ENCODE results near the gene CHRNA4.

The CHRNA4 gene

DNA sequence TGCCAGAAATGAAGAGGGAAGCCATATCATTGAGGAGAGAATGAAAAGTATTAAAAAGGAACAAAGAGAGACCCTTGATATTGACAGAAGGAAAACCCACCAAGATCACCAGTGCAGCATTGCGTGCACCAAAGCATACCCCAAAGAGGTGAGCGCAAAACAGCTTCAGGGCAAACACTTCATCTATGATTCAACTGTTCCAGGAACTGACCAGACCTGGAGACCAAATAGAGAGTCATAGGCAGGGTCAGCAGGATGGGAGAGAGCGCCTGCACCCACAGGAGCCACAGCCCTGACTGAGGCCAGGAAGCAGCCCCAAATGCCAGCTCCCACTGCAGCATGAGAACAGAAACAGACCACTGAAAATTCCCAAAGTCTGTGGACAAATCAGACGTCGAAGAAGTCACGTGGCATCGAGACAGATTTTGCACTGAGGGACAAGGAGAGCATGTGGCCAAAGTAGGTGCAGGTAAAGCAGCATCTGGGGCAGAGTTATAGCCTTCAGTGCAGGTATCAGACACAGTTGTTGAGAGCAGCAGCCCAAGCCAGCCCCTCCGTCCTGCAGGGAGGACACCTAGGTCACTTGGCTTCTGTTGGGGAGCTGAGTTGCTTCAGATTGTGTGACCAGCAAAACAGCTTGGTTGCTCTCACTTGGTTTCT lies 29.3 kb downstream of the CHRNA4 start:
- no peak for DNase-seq

DNA sequence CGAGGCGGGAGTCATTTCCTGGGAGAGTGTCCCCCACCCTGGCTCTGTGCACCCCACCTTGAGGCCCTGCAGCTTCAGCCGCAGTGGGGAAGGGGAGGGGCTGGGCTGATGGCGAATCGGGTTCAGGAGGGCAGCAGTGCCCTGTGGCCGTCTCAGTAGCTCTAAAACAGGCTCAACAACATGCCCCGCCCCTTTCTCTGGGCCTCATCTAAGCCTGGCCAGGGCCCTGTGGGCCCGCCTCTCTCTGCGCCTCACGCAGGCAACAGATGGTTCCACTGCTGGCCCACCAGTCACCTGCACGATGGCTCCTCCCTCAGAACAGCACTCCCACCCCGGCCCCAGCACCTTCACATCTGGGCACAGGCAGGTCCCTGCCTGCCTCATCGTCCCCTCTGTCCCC lies 30.2 kb downstream of the CHRNA4 start:
- DNase-seq: no peak

DNA sequence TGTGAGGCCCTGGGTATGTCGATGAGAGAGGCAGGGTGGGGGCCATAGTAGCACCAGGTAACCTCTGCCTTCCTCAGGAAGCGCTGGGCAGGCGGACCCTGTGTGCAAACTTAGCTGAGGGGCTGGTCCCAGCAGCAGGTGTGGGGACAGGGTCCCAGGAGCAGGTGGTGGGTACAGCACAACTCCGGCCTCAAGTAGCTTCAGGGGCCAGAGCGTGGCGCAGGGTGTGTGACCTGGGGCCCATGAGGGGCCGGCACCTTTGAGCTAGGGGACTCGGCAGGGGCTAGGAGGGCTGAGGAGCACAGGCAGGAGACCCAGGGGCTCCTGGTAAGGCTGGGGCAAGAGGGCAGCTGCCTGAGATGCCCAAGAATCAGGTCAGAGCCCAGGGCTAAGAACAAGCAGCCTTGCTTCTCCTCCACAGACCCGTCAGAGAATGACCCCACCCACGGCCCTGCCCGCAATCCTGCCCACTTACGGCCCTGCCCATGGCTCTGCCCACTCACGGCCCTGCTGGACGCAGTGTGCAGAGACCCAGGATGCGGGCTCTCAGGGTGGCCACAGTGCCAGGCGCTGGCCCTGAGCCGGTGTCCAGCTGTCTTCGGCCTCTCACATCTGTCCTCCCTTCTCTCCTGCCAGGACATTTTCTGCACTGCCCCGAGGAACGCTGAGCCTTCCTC lies 30.9 kb downstream of the CHRNA4 start:
- DNase-seq: no peak

DNA sequence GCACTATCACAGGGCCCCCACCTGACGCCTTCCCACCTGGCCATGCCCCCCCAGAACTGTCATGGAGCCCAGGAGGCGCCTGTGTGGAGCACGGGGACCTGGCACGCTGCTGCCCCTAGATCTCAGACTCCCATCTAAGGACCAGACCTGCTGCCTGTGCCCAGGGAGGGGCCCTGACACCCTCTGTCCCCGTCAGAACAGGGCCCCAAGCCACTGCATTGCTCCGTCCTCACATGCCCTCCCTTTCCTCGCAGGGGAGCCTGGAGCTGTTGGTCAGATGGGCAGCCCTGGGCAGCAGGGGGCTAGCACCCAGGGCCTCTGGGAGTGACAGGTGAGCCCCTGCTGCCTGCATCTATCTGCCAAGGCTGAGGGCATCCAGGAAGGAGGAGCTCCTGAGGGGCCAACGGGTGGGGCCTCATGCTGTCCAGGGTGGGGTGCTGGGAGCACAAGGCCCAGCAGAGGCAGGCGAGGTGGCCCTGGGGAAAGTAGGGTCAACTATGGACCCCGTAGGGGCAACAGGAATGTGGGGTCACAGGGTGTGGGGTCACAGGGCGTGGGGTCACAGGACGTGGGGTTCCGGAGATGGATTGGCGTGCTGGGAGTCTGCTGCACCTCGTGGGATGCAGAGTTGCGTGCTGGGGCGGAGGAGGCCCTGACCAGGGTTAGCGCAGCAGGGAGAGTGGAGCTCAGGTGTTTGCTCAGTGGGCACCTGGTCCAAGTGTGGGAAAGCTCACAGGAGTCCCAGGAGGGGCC lies 31.6 kb downstream of the CHRNA4 start:
- DNase-seq: no peak

DNA sequence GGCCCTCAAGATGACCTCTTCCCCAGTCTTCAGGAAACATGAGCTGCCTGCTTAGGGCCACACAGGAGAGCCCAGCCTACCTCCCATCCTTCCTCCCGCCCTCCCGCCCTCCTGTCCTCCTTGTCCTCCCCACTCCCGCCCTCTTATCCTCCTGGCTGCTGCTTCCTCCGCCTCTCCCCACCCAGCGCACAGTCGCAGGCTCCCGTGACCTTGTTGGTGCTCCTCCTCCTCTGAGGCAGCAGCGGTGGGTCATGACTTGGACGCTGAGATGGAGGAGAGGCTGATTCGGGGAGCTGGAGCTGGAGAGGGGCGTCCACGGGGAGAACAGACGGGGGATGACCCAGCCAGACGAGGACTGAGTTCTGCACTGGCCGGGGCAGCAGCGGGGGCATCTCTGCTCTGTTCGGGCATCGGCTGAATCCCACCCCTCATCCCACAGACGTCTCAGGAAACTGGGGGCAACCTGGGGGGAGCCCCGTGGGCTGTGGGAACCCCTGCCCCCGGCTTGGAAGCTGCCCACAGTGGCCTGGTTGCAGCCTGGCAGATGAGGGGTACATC lies 32.4 kb downstream of the CHRNA4 start:
- DNase-seq: no peak

DNA sequence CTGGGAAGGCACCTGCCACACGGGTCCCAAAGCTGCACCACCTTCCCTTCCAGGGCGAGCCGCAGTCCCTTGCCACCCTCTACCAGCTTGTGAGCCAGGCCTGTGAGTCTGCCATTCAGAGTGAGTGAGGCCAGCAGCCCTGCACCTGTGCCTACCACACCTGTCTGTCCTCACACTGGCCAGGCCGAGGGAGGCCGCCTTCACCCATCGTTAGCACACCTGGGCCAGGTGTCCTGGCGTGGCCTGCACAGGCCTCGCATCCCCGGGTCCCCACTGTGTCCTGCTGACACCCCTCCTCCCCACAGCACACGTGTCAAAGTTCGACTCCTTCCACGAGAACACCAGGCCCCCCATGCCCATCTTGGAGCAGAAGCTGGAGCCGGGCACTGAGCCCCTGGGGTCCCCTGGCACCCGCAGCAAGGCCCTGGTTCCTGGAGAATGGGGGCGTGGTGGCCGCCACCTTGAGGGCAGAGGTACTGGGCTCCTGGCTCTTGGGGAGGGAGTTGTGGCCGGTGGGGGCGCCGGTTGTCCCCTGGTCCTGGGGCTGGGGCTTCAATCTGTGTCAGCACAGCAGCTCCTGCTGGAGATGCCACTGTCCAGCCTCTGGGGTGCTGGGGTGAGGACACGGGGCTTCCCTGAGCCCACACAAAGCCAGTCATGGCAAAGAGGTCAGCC lies 33.0 kb downstream of the CHRNA4 start:
- DNase-seq: no peak

DNA sequence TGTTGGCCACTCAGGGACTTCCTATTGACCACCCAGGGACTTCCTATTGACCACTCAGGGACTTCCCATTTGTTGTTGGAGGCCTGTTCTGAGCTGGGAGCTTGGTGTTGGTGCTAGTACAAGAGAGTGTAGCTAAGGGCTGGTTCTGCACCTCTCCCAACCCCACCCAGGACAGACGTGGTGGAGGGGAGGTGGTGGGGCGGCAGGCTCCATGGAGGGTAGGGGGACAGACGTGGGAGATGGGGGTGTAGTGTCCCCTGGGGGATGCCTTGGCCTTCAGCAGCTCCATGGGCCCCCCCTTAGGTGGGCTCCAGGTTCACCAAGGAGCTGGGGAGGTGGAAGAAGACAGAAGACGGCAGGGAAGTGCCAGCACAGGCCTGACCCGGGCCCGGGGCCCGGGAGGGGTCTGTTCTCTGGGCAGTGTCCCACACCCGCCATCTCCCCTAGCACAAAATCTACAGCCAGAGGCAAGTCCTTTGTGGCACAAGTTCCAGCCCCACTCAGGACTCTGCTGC lies 33.9 kb downstream of the CHRNA4 start:
- DNase-seq: no peak

DNA sequence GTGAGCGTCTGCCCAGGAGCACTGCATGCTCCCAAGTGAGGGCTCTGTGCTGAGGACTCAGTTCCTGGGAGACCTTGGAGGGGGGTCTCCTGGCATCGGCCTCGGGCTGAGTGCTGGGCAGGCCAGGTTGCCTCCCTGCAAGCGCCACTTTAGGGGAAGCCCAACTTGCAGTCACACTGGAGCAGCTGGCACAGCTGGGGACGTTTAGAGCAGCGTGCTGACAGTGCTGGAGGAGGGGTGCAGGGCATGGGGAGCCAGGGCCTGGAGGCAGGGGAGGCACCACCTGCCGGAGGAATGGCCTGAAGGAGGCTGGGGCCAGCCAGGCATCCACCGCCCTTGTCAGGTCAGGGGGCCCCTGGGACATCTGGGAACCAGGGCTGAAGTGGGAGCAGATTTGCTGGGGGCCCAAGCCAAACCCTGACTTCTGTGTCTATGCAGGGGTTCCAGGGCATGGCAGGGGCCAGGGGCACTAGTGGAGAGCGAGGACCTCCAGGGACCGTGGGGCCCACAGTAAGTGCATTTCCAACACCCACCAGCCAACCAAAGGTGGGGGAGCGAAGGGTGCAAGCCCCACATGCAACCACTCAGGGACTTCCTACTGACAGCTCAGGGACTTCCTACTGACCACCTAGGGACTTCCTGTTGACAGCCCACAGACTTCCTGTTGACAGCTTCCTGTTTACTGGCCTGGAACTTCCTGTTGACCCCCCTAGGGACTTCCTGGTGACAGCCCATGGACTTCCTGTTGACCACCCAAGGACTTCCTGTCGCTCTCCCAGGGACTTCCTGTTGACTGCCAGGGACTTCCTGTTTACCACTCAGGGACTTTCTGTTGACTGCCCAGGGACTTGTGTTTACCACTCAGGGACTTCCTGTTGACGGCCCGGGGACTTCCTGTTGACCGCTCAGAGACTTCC lies 34.6 kb downstream of the CHRNA4 start:
- DNase-seq: no peak

DNA sequence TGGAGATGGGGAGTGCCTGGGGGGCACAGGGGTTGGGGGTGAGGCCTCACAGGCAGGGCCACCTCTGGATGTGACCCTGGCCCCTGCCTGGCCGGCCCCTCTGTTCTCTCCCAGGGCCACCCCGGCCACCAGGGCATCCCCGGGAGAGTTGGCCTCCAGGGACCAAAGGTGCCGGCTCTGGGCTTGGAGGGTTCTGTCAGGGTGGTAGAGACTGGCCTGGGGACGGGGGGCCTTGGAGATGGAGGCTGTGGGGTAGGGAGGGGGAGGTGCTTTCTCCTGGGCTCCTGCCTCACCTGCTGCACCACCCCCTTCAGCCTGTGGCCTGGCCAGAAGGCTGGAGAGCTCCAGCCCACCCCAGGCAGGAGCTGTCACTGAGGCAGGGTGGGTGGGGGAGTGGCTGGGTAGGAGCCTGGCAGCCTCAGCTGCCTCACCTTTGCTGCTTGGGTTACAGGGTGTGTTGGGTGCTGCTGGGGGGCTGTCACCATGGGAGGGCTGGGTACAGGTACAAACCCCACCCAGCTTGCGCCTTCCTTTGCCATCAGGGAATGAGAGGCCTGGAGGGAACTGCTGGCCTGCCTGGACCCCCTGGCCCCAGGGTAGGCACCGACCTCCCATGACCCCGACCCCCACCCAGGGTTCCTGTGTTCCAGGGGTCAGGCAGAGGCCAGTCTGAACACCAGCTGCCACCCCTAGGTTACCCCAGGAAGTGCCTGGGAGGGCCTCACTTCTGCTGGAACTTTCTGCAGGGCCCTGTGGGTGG lies 35.4 kb downstream of the CHRNA4 start:
- DNase-seq: no peak

DNA sequence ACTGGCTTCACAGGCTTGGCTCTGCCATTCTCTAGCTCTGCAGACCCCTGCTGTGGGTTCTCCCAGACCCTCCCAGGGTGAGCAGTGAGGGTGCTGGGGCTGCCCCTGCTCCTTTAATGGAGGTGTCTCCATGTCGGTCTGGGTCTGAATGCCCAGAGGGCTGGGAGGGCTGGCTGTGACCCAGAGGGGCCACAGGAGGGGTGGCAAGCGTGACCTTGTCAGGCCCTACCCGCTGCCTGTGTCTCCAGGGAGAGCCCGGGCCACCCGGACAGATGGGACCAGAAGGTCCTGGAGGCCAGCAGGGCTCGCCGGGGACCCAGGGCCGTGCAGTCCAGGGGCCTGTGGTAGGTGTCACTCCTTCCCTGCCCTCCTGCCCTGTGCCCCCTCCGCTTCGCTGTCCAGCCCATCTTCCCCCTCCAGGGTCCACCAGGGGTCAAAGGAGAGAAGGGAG lies 36.1 kb downstream of the CHRNA4 start:
- DNase-seq: no peak

DNA sequence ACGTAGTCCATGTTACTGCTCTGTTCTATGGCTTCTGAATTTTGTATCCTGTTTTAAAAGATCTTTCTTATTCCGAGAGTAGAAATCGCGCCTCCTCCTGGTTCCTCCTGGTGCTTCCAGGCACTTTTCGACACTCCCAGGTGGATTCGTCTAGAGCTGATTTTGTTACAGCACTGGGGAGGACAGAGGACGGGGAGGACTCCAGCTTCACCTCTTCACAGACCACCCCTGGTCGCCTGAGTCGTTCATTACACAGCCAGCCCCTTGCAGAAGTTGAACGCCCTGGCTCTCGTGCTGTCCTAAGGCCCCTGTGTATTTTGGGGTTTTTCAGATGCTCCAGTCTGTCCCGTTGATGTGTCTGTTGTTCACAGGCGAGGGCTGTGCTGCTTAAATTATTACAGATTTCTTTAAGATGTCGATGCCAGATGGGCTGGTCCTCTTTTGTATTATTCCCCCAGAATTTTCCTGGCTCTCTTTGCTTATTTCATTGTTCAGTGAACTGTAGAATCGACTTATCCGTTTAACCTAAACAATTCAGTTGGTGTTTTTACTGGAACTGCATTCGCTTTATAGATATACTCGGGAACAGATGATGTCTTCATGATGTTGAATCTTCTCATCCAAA lies 37.7 kb downstream of the CHRNA4 start:
- DNase-seq: no peak

DNA sequence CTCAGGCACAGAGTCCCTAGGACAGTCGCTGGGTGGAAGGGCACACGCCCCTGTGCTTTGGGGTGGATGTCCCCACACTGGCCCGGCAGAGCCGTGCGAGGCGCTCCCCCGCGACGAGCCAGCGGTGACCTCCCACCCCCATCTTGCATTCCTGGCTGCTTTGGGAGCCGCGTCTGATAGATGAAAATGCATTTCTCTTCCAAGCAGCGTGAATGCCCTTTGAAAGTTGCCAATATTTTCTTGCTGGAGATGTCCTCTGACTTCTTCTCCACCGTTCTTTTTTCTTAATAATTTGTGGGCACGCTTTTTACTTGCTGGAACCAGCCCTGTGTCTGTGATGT lies 38.2 kb downstream of the CHRNA4 start:
- no peak for DNase-seq

DNA sequence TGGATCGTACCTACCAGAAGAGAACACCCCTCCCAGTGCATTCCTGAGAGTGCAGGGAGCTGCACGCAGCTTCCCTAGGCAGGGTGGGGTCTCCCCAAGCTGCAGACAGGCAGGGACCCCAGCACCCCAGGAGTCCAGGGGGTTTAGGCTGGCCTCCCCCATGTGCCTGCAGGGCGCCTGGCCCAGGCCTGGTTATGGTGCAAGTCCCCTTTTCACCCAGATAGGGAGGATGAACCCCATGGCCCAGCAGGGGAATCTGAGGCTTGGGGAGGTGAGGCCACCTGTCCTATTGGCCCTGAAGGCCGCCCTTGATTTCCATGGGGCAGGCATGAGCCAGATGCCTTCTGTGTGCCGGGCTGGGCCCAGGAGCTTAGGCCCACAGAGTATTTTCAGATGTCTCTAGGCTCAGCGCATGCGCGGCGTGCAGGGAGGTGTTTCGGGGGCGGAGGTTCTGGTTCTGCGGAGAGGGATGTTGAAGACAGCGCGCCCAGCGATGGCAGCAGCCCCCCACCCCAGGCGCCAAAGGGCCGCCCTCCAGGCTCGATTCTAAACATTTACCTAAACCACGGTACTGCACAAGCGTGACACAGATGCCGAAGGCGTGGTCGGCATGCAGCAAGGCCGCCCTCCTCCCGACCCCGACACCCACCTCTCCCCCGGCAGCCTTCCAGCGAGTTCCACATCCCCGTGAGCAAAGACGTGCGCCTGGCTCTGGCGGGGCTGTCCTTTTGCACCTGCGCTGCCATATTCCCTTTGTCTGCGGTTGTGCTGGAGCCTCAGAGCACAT lies 38.8 kb downstream of the CHRNA4 start:
- no peak for DNase-seq

DNA sequence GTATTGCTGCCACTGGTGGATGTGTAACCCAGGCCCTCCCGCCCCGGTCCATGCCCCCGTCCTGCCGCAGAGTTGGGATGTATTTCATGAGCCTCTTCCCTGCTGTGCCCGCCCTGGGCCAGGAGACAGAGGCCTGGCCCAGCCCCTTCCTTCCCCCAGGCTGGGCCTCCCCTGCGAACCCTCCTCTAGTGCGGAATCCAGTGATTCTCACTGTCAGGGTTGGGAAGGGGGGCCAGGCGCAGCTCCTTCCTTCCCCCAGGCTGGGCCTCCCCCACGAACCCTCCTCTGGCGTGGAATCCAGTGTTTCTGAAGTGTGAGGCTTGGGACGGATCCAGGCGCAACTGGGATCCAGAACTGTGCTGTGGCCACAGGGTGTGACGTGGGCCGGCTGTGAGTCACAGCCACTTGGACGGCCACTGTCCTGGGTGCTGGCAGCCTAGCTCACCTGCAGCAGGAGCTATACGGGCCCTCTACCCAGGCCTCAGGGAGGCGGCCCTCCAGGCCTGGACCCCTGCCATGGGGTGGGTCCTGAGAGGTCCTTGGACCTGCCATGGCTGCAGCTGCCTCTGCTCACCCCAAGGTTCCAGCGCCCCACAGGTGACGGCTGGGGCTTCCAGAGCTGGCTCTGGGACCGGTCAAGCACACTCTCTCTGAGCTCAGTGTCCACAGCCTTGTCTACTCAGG lies 39.9 kb downstream of the CHRNA4 start:
- DNase-seq: no peak

DNA sequence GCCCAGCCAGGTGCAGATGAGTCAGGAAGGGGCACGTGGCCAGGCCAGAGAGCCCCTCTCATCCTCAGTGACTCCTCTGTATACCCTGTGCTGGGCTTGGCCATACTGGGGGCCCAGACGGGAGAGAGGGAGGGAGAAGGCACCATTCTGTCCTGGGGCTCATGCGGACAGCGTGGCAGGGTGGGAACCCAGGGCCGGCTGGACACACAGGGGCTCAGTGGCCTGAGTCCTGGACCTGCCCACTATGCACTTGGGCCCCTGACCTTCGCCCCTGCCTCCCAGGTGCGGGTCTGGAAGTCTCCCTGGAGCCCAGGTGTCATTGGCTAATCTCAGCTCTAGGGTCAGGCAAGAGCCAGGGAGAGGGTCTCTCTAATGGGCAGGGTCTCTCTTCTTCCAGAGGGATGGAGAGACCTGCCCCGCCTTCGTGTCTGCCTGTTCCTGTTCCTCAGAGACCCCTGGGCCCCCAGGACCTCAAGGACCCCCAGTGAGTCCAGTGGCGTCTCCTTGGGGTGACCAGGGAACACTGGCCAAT lies 40.5 kb downstream of the CHRNA4 start:
- DNase-seq: no peak

DNA sequence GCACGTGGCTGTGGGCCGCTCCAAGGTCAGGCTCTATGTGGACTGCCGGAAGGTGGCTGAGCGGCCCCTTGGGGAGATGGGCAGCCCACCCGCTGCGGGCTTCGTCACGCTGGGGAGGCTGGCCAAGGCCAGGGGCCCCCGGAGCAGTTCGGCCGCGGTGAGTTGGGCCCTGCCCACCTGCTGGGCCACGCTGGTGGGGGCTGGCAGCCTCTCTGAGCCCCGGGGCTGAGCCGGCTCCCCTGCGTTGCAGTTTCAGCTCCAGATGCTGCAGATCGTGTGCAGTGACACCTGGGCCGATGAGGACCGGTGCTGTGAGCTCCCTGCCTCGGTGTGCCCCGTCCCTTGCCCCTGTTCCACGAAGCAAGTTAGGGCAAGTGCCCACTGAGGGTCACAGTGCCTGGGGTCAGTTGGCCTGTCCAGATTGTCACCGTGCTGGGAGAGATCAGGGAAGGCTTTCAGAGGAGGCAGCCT lies 41.1 kb downstream of the CHRNA4 start:
- DNase-seq: no peak

DNA sequence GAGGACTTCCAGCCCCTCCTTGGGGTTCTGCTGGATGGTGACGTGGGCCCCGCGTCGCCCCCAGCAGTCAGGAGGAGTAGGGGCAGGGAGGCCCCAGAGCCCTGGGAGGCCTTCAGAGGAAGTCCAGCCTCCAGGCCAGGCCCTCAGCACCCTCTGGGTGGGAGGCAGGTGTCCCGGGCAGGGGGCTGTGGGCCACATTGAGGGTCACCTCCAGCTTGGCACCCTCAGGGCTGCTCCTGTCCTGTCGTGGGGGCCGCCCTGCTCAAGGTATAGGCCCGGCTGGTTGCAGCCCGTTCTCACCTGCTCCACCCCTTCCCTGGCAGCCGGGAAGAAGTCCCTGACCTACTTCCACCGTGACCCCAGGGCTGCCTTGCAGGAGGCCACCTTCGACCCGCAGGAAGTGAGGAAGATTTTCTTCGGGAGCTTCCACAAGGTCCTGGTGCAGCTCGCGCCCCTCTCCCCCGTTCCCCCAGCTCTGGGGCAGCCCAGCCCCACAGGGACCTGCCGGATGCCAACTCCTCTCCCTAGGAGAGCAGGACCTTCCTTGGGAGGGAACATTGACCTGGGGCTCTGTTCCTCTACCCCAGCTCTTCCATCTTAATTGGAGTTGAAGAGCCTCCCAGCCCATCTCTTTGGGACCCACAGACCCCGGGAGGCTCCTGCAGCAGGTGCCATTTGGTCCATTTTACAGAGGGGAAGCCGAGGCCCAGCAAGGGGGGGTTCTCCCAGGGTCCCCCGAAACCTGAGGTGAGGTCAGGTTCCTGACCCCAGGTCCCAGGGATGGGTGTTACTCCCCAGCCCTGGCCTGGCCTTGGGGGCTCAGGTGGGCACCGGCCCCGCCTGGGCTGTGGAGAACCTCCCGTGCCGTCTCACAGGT lies 41.7 kb downstream of the CHRNA4 start:
- DNase-seq: no peak
